Osteocyte (in vitro differentiated cells): ENCODE results near the gene DCDC2C. TPM values are rescaled to one million over a fixed set of nuclear protein-coding genes. Genes with fewer than 3 reads are reported as not detected.
A peak's percentile ranks its signal among the peaks of the same experiment; 100 is the strongest.

Source experiments
- DNase-seq: peaks from one replicate; pipeline ENCODE4 v3.0.0; 2021; ENCODE audit warnings: mixed read lengths; ENCODE audit not compliant: unreplicated experiment; ENCODE audit errors: extremely low spot score
- H3K27ac Mint-ChIP-seq: one replicate; pipeline ENCODE4 v1.8.0; 2021; ENCODE audit warnings: mild to moderate bottlenecking, mixed read lengths; ENCODE audit not compliant: unreplicated experiment
- H3K27me3 Mint-ChIP-seq: one replicate; pipeline ENCODE4 v1.8.0; 2021; ENCODE audit warnings: mixed read lengths; ENCODE audit not compliant: unreplicated experiment
- H3K36me3 Mint-ChIP-seq: one replicate; pipeline ENCODE4 v1.8.0; 2021; ENCODE audit warnings: mixed read lengths; ENCODE audit not compliant: unreplicated experiment
- H3K4me1 Mint-ChIP-seq: one replicate; pipeline ENCODE4 v1.8.0; 2021; ENCODE audit warnings: mixed read lengths; ENCODE audit not compliant: unreplicated experiment
- H3K4me3 Mint-ChIP-seq: one replicate; pipeline ENCODE4 v1.8.0; 2021; ENCODE audit warnings: mild to moderate bottlenecking, moderate library complexity, mixed read lengths; ENCODE audit not compliant: unreplicated experiment
- H3K9me3 Mint-ChIP-seq: one replicate; pipeline ENCODE4 v1.8.0; 2021; ENCODE audit warnings: mixed read lengths; ENCODE audit not compliant: unreplicated experiment
- total RNA-seq: library from RNA; stranded (reverse); gene quantifications from 2 replicates; pipeline ENCODE4 v1.2.1, GENCODE V29; 2021
- TF ChIP-seq, protein P1 (sequence below): fragments of 200-600 bp; sonication (generic); IDR thresholded peaks from 2 replicates; pipeline ENCODE4 v1.5.0; 2021; ENCODE audit warnings: antibody characterized with exemption, mild to moderate bottlenecking, moderate library complexity

DCDC2C gene
- total RNA-seq, 1 donor from 2014 or later: not detected

DNA sequence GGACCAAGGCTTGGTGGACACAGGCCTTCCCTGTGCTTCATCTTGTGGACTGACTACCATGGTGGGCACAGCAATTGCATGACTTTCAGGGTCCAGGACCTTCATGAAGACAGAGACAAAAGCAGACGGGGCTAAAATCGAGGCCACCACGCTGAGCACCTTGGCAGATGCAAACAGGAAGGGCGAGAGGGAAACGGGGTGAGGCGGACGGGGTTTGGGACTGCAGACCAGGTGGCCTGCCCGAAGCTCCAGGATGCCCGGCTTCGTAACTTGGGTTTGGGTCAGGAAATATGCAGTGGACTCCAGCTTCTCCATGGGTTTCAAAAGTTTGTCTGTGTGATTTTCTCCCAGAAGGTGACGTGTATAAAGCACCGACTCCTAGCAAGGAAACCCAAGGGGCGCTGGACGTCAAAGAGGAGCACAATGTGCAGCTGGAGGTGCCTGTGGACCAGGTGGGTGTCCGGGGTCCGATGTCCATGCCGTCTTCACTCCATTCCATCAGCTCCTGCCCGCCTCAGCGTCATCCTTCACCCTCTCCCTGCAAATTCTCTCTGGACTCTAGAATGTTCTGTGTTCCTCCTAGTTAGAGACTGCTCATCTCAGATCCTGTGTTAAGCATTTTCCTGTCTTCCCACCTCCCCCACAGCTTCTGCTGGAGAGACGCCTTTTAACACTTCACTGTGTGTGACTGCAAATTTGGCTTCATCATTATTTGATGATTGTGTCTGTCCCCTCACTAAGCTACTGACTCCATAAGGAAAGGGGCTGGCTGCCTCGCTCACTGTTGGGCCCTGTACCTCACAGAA, 65.8 kb downstream of the DCDC2C start:
- Mint-ChIP-seq H3K9me3 (no peaks in the 10 kb centered on the region), H3K27ac (no peak overlapping the region), H3K4me3 (no peak overlapping the region), H3K36me3 (no peaks in the 10 kb centered on the region), H3K4me1 (no peaks in the 10 kb centered on the region), H3K27me3 (no peaks in the 10 kb centered on the region)
- peak; percentile 66 for DNase-seq
- TF ChIP-seq, protein P1, sequence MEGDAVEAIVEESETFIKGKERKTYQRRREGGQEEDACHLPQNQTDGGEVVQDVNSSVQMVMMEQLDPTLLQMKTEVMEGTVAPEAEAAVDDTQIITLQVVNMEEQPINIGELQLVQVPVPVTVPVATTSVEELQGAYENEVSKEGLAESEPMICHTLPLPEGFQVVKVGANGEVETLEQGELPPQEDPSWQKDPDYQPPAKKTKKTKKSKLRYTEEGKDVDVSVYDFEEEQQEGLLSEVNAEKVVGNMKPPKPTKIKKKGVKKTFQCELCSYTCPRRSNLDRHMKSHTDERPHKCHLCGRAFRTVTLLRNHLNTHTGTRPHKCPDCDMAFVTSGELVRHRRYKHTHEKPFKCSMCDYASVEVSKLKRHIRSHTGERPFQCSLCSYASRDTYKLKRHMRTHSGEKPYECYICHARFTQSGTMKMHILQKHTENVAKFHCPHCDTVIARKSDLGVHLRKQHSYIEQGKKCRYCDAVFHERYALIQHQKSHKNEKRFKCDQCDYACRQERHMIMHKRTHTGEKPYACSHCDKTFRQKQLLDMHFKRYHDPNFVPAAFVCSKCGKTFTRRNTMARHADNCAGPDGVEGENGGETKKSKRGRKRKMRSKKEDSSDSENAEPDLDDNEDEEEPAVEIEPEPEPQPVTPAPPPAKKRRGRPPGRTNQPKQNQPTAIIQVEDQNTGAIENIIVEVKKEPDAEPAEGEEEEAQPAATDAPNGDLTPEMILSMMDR: no peak

DNA sequence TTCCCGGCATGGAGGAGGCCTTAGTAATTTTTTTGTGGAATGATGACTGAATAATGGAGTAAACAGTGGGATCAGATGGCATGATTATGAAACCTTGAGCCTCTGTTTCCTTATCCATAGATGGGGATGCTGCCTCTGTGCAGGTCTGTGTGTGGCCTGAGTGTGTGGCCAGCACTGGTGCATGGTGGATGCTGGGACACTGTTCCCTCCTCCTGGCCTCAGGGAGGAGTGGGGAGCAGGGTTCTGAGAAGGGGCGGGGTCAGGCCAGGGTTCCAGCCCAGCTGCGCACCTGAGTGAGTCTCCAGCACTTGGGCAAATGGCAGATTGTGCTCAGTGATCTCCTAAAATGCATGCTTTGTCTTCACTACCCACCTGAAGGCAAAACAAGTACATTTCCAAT, 66.4 kb downstream of the DCDC2C start:
- H3K4me1 Mint-ChIP-seq: no peaks in the 10 kb centered on the region
- DNase-seq: peak; percentile 63
- H3K4me3 Mint-ChIP-seq: no peak overlapping the region
- no peaks in the 10 kb centered on the region for H3K9me3 Mint-ChIP-seq
- no peaks in the 10 kb centered on the region for H3K36me3 Mint-ChIP-seq
- TF ChIP-seq, protein P1: no peak
- H3K27me3 Mint-ChIP-seq: no peaks in the 10 kb centered on the region
- H3K27ac Mint-ChIP-seq: no peak overlapping the region

DNA sequence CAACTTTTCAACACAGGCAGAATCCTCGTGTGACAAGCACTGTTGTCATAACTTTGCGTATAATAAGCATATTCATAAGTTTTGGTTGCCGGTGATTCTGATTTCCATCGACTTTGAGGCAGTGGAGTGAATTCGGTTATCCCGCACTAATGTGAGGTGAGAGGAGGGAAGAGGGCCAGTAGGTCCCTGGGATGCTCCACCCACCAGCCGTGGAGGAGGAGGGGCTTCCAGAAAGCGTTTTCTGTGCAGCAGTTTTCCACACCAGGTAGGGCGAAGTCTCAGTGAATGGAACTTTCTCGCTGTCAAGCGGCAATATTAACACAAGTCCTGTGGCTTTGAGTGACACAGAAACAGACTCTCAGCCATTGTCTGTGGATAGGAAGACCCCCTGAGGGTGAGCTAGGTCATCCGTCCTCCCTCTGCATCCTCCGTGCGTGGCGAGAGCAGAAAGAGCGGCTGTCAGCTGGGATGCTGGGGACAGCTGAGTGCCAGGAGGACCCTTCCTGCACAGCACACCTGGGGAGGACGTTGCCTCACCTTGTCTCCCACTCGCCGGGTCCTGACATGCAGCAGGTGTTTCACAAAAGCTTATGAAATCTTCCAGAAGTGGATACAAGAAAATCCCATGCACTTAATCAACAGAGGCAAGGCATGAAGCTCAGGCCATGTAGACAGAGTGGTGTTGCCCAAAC, 67.5 kb downstream of the DCDC2C start:
- TF ChIP-seq, protein P1: no peak
- Mint-ChIP-seq H3K4me1 (no peaks in the 10 kb centered on the region), H3K27ac (no peak overlapping the region), H3K9me3 (no peaks in the 10 kb centered on the region), H3K27me3 (no peaks in the 10 kb centered on the region), H3K4me3 (no peak overlapping the region), H3K36me3 (no peaks in the 10 kb centered on the region)
- peak; percentile 79 for DNase-seq

DNA sequence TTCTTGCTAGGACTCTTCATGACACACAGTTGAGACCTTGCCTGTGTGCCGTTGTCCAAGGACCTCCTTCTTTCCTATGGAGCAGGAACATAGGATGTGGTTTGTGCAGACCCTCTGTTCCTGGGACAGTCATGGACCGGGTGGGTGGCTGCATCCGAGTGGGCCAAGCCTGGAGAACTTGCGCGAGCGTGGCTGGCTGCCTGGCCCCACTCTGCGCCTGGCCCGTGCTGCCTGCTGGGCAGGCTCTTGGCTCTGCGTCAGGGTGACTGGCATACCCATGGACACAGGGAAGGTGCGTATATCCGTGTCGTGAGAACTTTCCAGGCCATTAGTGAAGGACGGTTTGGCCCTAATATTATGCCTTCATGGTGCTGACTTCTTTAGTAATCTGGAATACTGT, 68.2 kb downstream of the DCDC2C start:
- TF ChIP-seq, protein P1: no peak
- H3K27me3 Mint-ChIP-seq: peaks cover 5% of the 10 kb centered on the region
- H3K27ac Mint-ChIP-seq: no peak overlapping the region
- H3K4me1 Mint-ChIP-seq: no peaks in the 10 kb centered on the region
- no peaks in the 10 kb centered on the region for H3K9me3 Mint-ChIP-seq
- no peak overlapping the region for H3K4me3 Mint-ChIP-seq
- peak; percentile 62 for DNase-seq
- H3K36me3 Mint-ChIP-seq: no peaks in the 10 kb centered on the region

DNA sequence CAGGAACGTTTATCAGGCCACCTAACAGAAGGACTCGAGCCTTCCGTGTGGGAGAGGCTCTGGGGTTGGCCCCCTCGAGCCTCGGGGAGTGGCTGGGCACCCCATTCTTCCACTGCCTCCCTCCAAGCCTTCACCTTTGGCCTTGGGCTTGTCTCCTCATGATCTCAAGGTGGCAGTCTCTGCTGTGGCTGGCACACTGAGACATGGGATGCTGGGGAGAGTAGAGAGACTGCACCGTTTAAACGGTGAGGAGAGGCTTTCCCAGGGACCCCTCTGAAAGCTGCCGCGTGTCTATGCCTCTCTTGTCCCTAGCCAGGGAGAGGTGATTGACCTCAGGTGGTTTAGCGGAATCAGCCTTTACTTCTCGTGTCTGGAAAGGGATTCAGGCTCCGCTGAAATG, 71.0 kb downstream of the DCDC2C start:
- Mint-ChIP-seq H3K9me3 (no peaks in the 10 kb centered on the region), H3K4me3 (no peak overlapping the region), H3K36me3 (no peaks in the 10 kb centered on the region)

More for the DNA sequence above, 71.0 kb downstream of the DCDC2C start:
- Mint-ChIP-seq H3K27me3 (peaks cover 9% of the 10 kb centered on the region), H3K4me1 (no peaks in the 10 kb centered on the region), H3K27ac (no peak overlapping the region)
- TF ChIP-seq, protein P1: no peak
- DNase-seq: peak; percentile 70
